GM19372 (cell line): ENCODE measurements around the gene EIF4EBP2.

ENCODE experiments used
- ATAC-seq: cut with Tn5 transposase; IDR thresholded peaks from one replicate; pipeline ENCODE4 v1.9.1; 2021; ENCODE audit warnings: mild to moderate bottlenecking, low read depth, moderate library complexity; ENCODE audit not compliant: unreplicated experiment

EIF4EBP2 gene

DNA sequence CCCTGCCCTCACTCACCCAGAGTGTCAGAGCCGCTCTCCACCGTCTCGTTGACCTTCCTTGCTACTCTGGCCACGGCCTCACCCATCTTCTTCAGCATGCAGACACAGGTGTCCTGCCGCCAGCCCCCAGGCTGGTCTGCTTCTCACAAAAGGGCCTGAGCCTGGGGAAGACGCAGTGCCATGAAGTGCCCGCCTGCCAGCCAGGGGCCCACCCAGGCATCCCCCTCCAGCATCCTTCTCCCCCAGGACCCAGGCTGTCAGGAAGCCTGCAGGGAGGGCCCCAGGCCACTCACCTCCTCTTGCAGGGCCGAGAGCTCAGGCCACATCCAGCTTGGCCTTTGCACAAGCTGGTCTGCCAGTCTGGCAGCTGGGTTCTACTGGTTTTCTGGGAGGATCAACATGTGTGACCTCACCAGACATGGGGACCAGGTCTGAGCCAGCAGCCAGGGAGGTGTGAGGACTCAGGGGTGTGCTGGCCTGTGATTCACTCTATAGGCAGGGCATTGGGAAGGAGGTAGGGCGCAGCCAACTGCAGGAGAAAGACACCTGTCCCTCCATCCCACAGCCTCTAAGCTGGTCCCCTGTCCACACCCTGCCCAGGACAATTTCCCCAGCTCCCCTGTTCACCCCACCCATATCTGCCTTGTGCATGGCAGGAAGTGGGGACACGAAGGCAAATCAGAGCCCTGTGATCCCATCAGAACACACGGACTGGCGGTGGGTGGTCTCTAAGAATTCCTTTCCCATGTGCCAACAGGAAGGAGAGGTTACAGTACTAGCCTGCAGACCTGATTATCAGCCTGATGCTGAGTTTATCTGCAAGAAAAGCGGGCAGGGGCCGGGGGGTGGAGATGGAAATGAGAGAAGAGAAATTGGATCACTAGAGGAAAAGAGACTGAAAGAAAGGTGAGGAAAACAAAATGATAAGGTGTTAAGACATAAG lies 27.2 kb upstream of the EIF4EBP2 start:
- no peak for ATAC-seq

DNA sequence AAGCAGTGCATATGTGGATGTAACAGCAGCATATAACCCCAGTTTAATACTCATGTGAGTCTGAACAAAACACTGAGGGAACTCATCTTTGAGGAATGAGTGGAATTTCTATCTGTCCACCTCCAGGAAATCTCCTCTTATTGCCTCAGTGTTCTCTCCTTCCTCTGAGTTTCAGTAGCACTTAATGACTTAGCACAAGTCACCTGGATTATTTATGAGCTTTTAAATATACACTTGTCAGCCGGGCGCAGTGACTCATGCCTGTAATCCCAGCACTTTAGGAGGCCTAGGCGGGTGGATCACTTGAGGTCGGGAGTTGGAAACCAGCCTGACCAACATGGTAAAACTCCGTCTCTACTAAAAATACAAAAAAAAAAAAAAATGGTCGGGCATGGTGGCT lies 25.8 kb upstream of the EIF4EBP2 start:
- ATAC-seq, result no peak

DNA sequence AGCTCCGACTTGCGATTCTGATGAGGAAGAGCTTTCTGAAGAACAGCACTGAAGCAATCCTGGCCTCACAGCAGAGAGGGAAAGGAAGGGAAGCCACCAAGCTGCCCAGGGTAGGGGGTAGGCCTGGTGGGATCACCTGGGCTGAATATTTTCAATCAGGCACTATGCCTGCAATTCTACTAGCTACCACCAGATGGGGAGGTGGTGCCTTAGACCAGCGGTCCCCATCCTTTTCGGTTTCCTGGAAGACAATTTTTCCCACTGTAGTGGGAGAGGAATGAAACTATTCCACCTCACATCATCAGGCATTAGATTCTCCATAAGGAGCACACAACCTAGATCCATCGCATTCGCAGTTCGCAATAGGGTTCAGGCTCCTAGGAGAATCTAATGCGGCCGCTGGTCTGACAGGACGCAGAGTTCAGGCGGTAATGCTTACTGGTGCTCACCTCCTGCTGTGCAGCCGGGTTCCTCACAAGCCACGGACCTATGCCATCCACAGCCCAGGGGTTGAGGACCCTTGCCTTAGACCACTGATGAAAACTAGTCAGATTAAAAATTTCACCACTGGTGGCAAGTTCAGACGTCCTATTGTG lies 24.3 kb upstream of the EIF4EBP2 start:
- no peak for ATAC-seq

DNA sequence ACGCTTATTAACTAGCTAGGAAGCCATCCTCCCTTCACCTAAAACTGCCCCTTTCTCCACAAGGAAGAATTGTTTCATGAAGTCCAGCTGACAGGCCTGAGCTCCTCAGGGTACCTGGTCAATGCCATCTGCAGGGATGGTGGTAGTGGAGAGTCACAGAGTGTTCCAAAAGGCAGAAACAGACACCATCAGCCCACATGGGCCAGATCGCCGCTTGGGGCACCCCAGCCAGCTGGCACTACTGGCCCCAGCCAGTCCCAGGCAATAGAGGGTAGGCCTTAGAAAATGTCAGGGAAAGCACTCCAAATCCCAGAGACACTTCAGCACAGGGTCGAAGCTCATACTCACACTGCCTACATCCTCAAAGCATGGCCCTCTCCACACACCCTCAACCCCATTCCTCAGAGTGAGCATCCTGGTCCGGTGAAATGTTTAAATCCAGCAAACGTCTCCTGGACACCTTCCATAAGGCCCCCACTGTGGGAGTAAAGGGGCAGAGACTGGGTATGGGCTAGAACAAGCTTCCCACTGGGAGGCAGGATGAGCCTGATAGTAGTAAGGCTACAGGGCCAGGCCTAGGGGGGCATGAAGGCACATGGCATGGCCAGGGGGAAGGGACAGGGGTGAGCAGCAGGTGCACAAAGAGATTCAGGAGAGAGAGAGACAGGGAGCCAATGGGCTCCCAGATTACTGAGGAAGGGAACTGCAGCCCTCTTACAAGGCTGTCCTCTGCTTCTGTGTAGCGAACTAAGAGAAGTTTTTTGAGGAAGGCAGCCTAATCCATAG lies 23.4 kb upstream of the EIF4EBP2 start:
- no peak for ATAC-seq

DNA sequence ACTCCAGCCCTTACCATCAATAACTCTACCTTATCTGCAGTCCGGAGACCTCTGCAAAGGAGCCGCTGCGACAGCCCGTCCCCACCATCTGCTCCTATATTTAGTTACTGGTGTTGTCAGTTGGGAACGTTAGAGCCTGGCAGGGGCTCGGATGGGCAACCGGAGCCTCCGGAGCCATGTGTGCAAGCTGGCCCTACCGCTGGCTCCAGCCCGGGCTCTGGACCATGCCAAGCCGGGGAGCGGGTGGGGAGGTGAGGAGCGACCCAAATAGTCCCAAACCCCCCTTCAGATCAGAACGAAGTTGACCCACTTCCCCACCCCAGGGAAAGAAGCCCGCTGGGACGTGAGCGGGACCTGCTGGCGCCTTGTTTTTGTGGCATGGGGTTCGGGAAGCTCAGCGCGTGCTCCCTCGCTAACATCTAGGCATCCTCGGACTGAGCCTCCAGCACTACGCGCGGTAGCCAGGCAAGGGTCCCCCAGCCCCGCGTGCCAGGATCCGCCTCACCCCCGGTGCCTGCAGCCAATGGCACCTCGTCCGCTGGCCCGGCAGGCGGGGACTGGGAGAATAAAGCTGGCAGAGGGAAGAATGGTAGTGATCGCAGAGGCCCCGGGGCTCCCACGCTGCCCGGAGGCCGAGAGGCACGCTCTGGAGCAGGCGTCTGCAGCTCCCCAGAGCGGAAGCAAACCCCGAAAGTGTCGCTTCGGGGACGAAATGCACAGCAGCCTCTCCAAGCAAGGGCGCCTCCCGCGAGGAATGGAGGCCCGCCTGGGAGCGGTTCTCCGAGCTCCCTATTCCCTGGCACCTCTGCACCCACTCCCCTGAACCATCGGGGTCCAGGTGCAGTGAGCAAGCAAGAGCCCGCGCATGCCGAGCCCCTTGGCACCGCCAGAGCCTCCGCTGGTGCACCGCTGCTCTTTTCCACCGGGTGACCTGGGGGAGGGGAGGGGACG lies 22.2 kb upstream of the EIF4EBP2 start:
- ATAC-seq, result peak; percentile 29

DNA sequence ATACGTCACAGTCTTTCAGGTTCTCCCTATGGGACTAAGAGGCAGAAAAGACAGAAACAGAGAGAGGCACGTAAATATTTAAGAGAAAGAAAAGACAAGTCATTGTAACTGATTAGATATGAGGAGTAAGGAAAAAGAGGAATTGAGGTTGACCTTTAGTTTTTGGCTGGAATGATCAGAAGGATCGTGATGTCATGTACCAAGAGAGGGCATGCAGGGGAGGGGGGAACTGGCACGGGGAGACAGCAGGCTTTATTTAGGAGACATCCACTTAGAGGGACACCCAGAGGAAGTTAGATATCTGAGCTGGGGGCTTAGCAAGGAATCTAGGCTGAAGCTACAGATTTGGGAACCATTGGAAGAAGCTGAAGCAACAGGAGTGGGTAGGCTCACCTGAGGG lies 12.3 kb upstream of the EIF4EBP2 start:
- no peak for ATAC-seq

DNA sequence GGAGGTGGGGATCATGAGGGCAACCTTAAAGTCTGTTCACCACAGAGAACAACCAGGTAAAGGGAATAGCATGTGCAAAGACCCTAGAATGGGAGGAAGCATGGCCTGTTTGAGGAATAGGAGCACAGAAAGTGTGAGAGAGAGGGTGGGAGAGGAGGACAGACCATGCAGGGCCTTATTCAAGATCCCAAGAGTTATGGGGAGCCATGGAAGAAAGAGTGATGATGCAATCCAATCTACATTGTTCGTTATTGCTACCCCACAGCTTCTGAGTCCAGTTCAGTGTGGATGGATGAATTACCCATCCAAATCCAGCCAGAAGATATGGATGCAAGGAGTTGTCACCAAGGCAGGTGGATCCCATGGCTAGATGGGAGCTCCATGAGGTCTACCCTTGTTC lies 7.8 kb upstream of the EIF4EBP2 start:
- ATAC-seq, result no peak

DNA sequence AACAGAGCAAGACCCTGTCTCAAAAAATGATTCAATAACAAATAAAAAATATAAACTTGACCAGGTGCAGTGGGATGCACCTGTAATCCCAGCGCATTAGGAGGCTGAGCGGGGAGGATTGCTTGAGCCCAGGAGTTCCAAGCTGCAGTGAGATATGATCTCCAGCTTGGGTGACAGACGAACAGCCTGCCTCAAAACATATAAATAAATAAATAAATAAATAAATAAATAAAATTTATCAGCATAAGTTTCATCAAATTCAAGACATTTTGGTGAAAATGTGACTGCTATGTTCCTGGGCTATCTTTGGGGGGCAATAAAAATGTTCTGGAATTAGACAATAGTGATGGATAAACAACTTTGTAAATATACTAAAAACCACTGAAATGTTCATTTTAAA lies 4.8 kb upstream of the EIF4EBP2 start:
- ATAC-seq, result no peak

DNA sequence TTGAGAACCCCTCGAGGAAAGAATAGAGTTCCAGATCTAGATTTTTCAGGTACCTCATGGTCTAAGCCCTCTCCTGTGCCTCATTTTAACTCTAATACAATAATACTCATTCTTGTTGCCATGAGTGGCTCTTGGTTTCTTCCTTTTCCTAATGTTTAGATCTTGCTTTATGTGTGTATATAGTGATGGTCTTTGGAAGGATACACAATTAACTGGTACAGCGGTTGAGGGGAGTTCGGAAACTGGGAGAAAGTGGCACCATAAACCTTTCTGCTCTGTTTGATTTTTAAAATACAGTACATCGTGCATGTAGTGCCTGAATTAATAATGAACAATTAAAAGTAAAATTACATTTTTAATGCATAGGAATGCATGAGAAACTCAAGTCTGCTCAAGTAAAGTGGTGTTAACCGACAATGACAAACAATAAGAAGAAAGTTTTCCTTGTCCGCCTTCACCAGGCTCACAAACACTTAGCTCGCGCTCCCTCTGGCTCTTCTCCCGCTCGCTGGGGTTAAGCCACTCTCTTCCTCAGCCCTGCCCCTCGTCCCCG lies 386 bp upstream of the EIF4EBP2 start:
- no peak for ATAC-seq

DNA sequence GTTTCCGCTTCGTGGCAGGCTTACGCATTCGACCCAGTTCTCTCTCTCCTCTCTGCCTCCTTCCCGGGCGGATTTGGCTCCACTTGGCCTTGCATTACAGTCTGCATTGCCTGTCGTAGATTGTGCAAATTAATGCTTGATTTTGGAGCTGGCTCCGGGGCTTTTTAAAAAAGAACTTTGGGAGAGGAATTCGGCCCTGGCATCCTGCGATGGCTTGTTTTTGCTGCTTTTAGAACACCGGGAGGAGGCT lies 767 bp downstream of the EIF4EBP2 start:
- ATAC-seq, result no peak

DNA sequence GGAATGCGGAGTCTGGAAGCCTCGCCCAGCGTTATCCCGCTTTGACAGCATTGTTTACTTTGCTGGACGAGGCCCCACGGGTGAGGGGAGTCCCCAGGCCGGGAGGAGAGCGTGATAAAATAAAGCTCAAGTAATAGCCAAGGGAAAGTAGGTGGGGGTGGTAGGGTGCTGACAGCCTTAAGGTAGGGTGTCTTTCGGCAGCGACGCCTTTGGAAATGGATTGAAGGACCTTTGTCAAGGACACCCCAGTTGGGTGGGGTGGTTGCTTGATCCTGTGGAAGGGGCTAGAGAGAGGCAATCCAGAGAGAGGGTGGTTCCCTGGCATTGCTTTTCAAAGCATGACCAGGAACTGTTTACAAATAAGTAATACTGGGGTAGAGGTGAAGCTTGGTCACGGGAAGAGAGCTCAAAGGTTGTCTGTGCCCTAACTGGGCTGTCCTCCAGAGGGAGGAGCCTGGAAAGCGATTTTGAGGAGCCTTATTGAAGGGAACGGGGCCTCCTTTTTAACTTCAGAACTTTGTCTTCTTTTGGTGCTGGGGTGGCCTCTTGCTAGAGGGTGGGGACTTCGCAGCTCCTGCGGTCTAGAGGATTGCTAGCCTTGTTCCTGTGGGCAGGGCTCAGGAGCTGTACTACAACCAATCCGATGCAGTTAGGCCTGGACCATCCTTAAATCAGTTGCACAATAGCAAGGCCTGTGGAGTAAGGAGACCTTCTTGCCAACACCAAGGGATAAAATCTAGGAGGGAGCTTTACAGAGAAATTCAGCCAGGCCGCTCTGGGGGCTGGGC lies 1.3 kb downstream of the EIF4EBP2 start:
- peak; percentile 40 for ATAC-seq

DNA sequence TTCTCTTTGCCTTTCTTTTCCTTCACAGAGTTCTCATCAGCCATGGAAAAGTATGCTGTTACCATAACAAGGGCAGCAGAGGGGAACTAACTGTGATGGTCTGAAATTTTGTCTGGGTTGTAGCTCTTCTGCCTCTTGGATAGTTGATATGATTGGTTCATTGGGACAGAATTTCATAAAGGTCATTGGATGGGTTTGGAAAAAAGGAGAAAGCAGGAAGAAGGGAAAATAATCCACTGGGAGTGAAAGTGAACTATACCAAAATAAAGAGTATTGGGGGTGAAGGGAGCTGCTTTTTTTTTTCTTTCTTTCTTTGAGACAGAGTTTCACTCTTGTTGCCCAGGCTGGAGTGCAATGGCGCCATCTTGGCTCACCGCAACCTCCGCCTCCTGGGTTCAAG lies 5.8 kb downstream of the EIF4EBP2 start:
- ATAC-seq, result no peak

DNA sequence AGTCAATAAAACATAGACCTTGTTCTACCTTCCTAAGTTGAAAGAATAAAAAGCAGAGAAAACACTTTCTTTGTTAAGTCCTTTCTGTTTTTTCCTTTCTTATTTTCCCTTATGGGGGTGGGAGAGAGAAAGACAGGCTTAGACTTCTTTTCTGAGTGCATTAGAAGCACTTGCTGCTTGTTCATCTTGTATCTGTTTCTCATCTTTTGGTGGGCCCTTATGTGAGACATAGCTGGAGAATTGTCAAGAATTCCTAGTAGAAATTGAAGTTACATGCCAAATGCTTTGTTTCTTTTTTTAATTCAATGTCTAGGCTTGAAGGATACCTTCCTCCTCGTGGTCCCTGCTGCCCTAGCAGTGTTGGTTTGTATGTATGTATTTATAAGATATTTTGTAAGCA lies 6.7 kb downstream of the EIF4EBP2 start:
- no peak for ATAC-seq

DNA sequence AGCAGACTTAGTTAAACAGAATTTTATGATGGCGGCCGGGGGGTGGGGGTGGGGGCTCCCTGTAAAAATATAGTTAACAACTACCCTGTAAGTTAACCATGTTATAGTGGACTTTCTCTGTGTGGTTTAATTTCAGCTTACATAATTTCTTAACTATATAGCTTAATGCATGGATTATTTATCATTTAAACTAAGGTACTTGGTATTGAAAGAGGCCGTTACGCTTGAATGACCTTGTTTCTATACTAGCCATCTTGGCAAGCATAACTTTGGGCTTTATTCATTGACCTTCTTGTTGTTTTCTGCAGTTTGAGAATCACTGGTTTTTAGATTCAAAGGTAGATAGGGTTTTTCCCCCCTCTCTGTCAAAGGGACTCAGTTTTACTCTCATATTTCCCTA lies 8.4 kb downstream of the EIF4EBP2 start:
- no peak for ATAC-seq

DNA sequence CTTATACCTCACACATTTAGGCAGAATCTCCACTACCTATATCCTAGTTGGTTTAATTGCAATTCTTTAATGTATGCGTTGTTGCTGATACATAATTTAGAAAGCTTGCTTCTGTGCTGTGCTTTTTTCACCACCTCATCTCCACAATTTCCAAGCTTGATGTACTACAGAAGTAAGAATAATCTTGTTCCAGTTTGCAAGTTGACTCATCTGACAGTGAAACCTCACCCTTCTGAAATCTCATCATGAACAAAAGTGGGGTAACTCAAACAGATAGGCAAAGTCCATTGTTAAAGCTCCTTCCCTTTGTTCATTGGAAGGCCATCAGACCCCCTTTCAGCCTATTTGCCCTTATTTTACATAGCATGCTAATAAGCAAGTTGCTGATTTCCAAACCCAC lies 13.6 kb downstream of the EIF4EBP2 start:
- no peak for ATAC-seq

DNA sequence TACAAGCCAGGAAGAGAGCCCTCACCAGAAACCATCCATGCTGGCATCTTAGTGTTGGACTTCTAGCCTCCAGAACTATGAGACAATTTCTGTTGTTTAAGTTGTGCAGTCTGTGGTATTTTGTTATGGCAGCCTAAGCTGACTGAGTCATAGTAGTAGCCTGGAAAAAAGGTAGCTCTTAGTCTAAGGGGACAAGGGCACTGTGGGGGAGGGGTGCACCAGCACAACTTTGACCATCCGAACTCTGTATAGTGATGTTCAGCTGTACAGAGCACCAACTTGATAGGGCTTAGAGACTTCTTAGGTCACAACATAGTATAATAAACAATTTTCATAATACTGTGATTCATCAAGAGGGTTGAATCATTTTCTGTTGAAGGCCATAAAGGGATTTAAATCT lies 14.3 kb downstream of the EIF4EBP2 start:
- ATAC-seq, result no peak

DNA sequence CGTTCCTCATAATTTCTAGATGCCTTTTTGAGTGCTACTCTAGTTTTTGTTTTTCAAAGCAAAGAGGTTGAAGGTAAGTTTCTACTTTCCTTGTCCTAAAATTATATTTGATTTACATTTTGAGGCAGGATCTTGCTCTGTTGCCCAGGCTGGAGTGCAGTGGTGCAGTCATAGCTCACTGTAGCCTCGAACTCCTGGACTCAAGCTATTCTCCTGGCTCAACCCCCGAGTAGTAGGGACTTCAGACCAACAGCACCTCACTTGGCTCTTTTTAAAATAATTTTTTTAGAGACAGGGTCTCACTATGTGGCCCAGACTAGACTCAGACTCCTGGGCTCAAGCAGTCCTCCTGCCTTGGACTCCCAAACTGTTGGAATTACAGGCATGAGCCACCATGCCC lies 14.8 kb downstream of the EIF4EBP2 start:
- no peak for ATAC-seq

DNA sequence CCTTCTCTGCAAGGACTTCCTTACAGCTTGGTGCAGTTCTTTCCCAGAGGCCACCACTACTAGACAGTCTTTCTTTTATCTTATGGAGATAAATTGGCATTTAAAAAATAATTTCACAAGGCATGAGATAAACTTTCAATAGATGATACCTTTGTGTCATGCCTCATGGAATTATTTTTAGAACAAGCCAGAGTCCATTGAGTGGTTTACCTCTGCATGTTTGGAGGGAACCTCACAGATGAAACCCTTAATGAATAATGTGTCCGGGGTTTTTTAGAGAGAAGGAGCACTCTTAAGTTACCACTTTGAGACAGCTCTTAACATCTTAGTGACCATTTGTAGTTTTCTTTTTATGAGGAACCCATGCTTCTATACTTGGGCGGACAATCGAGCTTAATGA lies 20.4 kb downstream of the EIF4EBP2 start:
- no peak for ATAC-seq

DNA sequence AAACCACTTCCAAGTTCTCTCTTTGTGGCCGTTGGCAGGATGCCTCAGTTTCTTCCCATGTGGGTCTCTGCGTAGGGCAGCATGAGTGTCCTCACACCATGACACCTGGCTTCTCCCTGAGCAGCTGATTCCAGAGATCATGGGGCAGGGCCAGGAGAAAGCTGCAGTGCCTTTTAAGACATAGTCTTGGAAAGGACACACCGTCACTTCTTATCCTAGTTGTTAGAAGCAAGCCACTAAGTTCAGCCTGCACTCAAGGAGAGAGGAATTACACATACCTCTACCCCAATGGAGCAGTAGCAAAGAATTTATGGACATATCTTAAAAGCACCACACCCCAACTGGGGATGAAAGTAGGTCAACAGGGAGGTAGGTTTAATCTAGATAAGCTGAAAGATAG lies 21.2 kb downstream of the EIF4EBP2 start:
- no peak for ATAC-seq
